NK-92 (cell line): ENCODE data around the gene BTLA.
"Not testable (repeated sequence)": the region's sequence is repeated elsewhere in the genome, so short reads cannot be mapped to it uniquely, and the experiment has no call there.

ENCODE experiments used
- DNase-seq: peaks from one replicate; lab custom pipeline; 2025; ENCODE audit not compliant: unreplicated experiment; lab: John Stamatoyannopoulos, UW

The BTLA gene, protein sequence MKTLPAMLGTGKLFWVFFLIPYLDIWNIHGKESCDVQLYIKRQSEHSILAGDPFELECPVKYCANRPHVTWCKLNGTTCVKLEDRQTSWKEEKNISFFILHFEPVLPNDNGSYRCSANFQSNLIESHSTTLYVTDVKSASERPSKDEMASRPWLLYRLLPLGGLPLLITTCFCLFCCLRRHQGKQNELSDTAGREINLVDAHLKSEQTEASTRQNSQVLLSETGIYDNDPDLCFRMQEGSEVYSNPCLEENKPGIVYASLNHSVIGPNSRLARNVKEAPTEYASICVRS

DNA sequence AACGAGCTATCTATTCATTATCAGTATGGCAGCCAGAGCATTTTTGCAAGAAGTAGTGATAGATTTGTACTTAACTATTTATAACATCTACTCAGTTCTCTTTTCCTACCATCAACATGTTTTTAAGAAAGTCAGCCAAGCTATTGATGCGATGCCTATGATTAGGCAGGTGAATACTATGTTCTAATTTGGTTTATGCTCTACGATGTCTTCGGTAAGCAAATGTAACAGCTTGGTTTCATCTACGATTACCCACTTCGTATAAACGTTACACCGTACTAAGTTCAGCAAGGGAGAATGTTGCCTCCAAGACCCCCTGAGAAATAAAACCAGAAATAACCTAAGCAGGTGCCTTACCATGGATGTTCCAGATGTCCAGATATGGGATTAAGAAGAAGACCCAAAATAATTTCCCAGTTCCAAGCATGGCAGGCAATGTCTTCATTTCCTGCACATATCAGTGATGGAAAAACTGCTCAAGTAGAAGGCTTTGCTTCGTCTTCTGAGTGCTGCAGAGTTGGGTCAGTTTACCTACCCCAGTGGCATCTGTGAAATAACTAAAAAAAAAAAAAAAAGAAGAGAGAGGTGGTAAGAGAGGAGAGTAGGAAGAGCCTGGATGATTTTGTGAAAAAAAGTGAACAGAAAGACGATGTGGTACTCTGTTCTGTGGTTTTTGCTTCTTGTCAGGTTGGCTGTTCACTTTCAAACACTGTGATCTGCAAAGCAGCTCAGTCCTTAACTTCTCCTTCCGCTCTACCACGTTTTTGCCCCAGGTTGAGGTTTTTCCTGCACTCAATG lies at the start of gene BTLA:
BTLA (minus strand) TSS at position 559 of the 798 bp plus-strand sequence; CDS start at position 445, 114 bp downstream.
- no peak for DNase-seq

DNA sequence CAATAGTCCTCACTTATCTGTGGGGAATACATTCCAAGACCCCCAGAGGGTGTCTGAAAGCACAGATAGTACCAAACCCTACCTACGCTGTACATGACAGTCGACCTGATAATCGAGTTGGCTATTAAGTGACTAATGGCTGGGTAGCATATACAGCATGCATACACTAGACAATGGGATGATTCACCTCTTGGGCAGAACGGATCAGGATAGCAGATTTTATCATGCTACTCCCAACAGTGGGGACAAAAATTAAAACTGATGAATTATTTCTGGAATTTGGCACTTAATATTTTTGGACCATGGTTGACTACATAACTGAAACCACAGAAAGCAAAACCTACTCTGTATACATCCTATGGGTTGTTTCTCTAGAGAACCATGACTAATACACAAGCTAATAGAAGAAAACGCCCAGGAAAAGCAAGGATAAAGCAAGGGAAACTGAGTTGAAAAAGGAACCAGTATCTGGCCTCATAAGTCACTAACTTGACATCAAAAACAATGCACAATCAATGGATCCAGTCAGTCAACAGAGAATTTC lies 47.0 kb upstream of the BTLA start:
- no peak for DNase-seq

DNA sequence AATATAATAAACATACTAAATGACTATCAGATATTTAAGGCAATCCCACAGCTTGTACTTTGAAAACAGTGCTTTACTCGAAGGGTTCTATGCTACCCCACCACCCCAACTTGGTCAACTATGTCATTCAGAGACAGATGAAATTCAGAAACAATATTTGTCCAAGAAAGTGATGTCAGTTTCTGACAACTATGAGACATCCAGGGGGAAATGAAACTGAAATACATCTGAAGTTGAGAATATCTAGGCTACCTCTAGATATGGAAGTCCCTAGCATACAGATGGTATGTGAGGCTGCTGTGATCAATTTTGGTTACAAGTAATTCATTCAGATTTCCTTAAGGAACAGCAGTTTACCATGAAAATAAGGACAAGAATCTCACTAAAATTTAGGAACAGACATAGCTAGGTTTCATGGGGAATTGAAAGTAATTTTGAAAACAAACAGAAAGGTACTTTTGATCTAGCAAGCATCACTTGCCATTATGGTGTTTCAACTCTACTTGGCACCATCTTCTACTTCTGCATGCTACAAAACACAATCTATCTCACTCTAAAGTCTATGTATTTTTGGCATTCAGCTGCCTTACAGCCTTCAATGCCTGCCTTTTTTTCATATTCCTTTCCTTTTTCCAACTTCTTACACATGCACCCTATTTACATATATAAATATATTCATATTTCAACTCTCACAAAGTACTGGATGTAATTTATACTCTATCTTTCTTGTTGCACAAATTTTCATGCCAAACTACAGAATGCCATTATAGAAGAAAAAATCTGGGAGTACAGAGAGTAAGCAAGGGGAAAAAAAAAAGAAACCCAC lies 40.8 kb upstream of the BTLA start:
- DNase-seq = no peak

DNA sequence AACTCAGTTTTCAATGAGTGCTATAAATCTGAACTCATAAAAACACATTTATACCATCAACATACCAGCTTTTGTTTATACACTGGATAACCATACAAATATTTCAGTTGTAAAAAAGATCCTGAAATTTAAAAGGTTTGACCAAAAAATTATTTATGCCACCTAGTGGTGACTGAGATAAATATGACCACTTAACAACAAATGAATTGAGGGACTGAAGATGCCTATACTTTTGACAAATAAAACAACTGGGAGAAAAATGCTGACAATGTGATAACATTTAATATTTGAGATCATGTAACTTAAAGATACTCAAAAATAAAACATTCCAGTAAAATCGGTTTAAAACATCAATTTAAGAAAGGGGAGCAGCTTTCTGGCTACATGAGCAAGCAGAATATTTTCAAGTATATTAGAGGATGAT lies 32.1 kb upstream of the BTLA start:
- DNase-seq = no peak

DNA sequence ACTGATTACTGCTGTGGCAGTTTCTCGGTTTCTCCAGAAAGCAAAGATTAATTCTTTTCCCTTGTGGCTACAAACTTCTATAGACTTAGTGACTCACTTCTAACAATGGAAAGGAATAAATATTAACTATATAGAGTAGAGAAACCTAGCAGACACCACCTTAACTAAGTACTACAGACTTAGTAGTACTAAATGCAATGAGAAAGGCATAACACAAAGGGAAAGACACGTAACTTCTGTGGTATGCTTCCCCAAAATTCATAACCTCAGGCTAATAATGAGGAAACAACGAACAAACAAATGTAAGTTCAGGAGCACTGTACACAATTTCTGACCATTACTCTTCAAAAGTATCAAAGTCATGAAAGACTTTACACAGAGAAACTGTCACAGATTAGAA lies 31.3 kb upstream of the BTLA start:
- no peak for DNase-seq

DNA sequence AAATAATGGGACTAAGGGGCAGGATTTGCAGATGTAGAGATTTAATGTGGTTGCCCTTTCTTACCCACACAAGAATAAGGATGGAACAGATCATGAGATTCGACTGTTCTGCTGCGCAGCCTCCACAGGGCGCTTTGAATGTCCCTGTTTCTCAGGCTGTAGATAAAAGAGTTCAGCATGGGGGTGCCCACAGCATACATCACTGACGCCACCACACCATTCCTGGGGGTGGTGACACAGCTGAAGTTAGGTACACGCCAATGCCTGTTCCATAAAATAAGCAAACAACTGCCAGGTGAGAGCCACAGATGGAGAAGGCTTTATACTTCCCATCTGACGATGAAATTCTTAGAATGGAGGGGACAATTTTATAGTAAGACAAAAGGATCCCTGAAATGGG lies 24.9 kb upstream of the BTLA start:
- not testable (repeated sequence) for DNase-seq

DNA sequence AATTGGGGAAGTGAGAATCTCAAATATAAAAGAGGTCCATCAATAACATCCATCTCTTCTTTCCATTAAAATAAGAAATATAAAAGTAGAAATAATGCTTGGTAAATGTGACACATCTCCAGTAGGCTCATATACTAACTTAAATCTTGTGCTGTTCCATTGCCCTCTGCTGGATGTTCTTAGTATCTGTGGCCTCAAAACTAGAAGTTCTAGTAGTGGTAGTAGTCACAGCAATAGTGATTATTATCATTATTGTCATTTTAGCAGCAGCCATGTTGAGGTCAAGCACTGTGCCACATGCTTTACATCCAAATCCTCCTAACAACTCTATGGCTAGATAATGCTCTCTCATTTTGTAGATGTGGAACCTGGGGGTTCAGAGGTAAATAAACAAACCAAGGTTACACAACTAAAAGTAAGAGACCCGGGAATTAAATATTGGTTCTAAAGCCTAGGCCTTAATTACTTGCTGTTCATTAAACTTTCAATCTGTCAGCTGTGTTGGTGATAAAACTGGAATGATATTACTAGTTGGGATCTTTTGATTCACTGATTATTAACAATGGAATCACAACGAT lies 20.2 kb upstream of the BTLA start:
- DNase-seq = no peak

DNA sequence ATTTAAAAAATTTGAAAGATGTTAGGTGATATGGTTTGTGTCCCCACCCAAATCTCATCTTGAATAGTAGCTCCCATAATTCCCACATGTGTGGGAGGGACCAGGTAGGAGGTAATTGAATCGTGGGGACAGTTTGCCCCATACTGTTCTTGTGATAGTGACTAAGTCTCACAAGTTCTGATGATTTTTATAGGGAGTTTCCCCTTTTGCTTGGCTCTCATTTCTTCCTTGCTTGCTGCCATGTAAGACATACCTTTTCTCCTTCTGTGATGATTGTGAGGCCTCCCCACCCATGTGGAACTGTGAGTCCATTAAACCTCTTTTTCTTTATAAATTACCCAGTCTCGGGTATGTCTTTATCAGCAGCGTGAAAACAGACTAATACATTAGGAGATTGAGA lies 19.7 kb upstream of the BTLA start:
- DNase-seq = not testable (repeated sequence)

DNA sequence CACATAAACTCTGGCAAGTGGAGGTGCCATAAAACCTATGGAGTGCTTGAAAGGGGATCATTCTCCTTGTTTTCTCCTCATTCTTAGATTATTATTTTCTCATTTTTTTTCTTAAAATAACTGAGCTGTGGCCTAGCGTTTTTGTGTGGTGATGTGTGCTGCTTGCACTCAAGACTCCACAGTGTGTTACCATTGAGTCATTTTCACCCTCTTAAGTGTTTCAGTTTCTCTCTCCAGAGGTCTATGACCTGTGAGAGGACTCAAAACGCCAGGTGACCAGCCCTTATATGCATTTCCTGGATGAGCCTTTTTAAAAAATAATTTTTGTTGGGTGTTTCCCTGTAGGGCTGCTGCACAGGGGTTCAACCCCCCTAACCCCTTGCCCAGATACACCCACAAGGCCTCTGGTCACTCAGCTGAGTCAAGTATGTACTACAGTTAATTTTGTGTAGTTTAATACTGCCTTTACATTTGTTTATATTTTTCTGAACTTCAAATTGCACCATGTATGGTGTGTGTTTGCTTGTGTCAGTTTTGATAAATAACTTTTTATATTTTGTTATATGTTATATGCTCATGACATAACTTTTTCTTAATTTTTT lies 15.4 kb upstream of the BTLA start:
- DNase-seq = no peak

DNA sequence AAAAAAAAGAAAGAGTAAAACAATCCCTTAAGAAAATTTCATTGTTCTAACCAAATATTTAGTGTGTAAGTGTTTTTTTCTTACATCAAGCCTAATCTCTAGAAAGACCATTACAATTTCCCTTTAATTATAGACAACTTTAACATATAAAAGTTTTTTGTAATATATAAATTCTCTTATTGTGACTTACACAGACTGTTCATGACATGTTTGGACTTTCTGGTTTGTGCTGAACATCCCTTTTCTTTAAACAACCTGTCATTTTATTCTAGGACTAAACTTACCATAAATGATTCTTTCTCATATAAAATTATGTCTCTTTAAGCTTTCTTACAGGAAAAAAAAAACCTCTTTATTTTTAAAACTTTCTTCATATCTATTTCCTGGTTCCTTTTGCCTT lies 13.0 kb upstream of the BTLA start:
- no peak for DNase-seq

DNA sequence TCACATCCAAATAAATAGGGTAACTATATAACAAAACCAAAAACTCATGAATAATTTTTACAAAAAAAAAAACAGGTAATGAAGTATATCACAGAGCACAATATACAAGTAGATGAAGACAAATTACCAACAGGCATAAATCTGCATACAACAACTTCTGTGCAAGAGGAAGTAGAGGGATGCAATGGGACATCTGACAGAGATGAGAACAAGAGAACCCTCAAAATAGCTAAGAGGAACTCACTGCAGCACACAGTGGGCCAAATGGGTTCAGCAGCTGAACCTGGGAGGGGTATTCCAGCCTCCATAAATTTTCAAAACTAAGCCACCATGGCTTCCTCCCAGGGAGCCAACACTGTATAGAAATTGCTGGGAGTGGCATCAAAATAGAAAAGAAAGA lies 9.6 kb upstream of the BTLA start:
- DNase-seq = no peak

DNA sequence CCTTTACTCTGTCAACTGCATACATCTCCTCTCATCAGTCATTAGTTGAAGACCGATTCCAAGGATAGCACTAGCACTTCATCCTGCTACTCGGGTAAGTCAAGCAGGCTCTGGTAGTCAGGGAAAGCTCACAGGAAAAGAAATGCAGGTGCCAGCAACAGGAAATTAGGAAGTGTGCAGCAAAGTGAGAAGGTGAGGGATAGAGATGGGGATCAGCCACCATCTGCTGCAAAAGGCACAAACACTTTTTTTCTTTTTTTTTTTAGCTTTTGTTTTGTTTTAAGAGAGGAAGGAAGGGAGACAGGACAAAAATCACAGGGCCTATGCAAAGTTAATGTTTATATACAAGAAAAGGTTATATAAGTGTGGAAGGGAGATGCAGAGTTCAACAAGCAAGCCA lies 9.0 kb upstream of the BTLA start:
- DNase-seq = no peak

DNA sequence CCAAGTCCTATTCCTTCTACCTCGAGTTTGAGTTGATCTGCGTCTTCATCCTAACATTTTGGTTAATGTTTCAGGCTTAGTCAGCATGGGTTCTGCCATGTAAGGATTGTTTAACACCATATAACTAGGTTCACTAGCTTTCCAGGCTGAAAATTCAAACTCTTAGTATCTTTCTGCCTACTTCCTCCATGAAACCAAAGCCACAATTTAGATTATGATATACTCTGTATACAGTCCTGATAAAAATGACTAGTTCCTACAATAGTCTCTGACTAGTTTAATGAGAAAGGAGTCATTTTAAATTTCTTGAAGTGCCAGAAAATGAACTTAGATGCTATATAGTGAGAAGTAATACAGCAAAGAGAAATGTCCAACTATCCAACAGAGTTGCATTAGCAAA lies 6.6 kb upstream of the BTLA start:
- no peak for DNase-seq

DNA sequence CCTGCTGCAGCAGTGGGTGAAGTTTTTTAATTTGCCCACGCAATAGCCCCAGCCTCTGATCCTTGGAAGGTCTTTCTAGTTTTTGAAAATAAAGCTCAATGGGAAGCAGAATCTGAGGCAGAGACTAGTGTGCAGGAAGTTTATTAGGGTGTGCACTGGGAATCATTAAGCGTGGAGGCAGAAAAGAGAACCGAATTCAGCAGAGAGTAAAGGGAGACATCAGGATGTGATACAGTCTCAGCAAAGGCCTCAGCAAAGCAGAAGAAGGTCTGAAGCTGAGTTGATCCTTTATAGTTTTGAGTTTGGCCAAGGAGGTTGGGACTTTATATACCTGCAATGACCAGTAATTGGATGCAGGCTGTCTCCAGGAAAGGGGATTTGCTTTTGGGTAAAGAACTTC lies 4.9 kb upstream of the BTLA start:
- DNase-seq = no peak

DNA sequence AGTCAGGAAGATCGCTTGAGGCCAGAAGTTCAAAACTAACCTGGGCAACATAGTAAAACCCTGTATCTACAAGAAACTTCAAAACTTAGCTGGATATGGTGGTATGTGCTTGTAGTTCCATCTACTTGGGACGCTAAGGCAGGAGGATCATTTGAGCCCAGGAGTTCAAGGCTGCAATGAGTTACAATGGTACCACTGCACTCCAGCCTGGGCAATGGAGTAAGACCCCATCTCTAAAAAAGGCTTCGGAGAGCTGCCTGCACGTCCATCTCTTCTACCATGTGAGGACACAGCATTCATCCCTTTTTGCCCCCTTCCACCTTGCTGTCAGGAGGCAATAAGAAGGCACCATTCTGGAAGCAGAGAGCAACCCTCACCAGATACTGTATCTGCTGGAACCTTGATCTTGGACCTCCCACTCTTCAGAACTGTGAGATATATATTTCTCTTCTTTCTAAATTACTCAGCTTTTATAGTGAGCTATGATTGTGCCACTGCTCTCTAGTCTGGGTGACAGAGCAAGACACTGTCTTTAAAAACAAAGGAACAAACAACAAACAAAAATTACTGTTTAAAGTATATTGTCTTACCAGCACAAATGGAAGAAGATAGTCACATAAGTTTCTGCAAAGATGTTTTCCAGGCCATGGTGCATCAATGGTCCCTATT lies 4.2 kb upstream of the BTLA start:
- DNase-seq = no peak

DNA sequence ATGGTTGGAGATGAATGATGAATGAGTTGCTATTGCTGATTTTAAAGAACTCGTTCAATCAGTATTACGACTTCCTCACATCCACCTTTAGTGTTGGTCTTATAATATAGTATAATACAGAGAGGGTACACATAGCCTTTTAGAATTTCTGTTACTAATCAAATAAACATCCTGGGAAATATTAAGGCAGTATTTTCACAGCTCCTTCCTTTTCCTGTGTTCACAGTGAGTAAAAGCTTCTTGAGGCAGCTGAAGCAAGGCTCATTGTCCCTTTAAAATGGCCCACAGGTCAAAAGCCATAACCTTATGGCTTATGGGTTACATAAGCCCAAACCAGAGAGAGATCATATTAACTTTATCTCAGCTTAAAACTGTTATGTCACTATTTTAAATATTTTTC lies 1.3 kb upstream of the BTLA start:
- no peak for DNase-seq

DNA sequence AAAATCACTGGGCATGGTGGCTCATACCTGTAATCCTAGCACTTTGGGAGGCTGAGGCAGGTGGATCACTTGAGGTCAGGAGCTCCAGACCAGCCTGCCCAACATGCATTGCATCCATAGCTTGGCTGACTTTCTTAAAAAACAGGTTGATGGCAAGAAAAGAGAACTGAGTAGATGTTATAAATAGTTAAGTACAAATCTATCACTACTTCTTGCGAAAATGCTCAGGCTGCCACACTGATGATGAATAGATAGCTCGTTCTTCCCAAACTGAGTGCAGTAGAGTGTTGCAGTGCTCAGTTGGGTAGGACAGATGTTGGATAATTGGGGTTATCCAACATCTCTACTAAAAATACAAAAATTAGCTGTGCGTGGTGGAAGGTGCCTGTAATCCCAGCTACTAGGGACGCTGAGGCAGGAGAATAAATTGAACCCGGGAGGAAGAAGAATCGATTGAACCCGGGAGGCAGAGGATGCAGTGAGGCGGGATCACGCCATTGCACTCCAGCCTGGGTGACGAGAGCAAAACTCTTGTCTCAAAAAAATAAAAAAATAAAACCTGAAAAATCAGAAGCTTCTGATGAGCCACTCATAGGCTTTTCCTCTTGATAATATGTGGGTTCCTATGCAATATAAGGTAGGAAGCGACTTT lies 1.2 kb downstream of the BTLA start:
- no peak for DNase-seq

DNA sequence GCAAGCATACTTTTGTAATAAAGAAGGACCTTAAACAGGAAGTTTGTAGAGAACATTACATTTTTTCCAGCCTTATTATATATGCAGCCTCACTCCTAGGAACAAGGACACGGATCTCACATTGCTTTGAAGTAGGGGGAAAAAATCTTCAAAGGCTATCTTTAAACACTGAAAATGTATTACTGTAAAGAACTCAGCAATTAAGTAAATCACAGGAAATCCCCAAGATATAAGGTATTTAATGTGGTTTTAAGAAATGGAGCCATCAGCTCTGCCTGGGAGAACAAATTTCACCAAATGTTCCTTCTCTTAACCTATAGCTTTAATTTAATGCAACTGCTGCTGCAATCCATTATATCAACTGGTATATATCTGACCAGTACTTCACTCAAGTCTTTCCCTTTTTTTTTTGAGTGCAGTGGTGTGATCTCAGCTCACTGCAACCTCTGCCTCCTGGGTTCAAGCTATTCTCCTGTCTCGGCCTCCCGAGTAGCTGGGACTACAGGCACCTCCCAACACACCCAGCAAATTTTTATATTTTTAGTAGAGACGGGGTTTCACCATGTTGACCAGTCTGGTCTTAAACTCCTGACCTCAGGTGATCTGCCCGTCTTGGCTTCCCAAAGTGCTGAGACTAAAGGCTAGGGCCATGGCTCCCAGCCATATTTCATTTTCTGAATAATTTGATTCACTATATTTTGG lies 2.8 kb downstream of the BTLA start:
- DNase-seq = no peak

DNA sequence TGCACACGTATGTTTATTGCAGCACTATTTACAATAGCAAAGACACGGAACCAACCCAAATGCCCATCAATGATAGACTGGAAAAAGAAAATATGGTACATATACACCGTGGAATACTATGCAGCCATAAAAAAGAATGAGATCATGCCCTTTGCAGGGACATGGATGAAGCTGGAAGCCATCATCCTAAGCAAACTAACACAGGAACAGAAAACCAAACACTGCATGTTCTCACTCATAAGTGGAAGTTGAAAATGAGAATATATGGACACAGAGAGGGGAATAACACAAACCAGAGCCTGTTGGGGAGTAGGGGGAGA lies 4.9 kb downstream of the BTLA start:
- DNase-seq = not testable (repeated sequence)
